Endometrium (tissue), 2 donors: ENCODE results near the gene TP63.

Experiments
- FAIRE-seq: peaks from 2 replicates; lab custom pipeline; 2012; peaks lifted over from hg19 to GRCh38; lab: Jason Lieb, UNC
- donor health status: control.
- donor health status: control.

TP63 gene

GRCh38 chr3:189868061-189868460 lies 236.9 kb downstream of the TP63 start:
- FAIRE-seq: no peak

GRCh38 chr3:189869165-189869564 lies 238.0 kb downstream of the TP63 start:
- no peak for FAIRE-seq

- FAIRE-seq: no peak
Observed at GRCh38 chr3:189871418-189871817, 240.2 kb downstream of the TP63 start.

GRCh38 chr3:189883113-189883753 lies 252.0 kb downstream of the TP63 start:
- no peak for FAIRE-seq

GRCh38 chr3:189890496-189890895 lies 259.3 kb downstream of the TP63 start:
- no peak for FAIRE-seq

- no peak for FAIRE-seq
Observed at GRCh38 chr3:189896533-189896932, 265.3 kb downstream of the TP63 start.

GRCh38 chr3:189897406-189897805 lies 266.2 kb downstream of the TP63 start:
- no peak for FAIRE-seq

- no peak for FAIRE-seq
Observed at GRCh38 chr3:189898559-189899153, 267.5 kb downstream of the TP63 start.

- no peak for FAIRE-seq
Observed at GRCh38 chr3:189899186-189899585, 268.0 kb downstream of the TP63 start.

- no peak for FAIRE-seq
Observed at GRCh38 chr3:189900578-189900977, 269.4 kb downstream of the TP63 start.

GRCh38 chr3:189901481-189901880 lies 270.3 kb downstream of the TP63 start:
- FAIRE-seq: no peak

GRCh38 chr3:189902230-189903186 lies 271.3 kb downstream of the TP63 start:
- no peak for FAIRE-seq

- FAIRE-seq: no peak
Observed at GRCh38 chr3:189903562-189904250, 272.5 kb downstream of the TP63 start.

GRCh38 chr3:189907803-189908202 lies 276.6 kb downstream of the TP63 start:
- FAIRE-seq: no peak

- no peak for FAIRE-seq
Observed at GRCh38 chr3:189908646-189909045, 277.5 kb downstream of the TP63 start.

- no peak for FAIRE-seq
Observed at GRCh38 chr3:189909139-189909538, 277.9 kb downstream of the TP63 start.

- FAIRE-seq: no peak
Observed at GRCh38 chr3:189909573-189909972, 278.4 kb downstream of the TP63 start.

- no peak for FAIRE-seq
Observed at GRCh38 chr3:189911001-189911400, 279.8 kb downstream of the TP63 start.

GRCh38 chr3:189914799-189915198 lies 283.6 kb downstream of the TP63 start:
- no peak for FAIRE-seq

- FAIRE-seq: no peak
Observed at GRCh38 chr3:189921770-189922169, 290.6 kb downstream of the TP63 start.

GRCh38 chr3:189927975-189928895 lies 297.0 kb downstream of the TP63 start:
- no peak for FAIRE-seq
